ENCODE results near the gene ZNF580.

The ZNF580 gene

DNA sequence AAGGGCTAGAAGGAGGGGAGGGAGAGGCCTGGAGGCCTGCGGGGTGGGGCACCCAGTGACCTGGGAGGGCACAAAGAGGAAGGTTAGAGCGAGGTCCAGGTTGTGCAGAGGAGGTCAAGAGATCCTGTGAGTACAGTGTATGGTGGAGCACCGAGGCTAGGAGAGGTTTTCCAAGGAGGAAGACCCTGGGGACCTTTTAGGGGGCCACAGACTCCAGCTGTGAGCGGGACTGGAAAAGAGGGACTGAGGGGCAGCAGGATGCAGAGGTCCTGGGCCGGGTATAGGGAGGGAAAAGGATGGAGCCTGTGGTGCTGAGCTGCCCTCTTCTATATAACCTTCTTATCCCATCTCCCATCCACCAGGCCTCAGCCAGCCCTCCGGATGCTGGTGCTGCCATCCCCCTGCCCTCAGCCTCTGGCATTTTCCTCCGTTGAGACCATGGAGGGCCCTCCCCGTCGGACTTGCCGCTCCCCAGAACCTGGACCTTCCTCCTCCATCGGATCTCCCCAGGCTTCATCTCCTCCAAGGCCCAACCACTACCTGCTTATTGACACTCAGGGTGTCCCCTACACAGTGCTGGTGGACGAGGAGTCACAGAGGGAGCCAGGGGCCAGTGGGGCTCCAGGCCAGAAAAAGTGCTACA lies 3.5 kb downstream of the ZNF580 start:
- Mint-ChIP-seq H3K27me3 (peaks cover 2% of the 10 kb centered on the region), H3K9me3 (no peaks in the 10 kb centered on the region), H3K4me1 (peaks cover 65% of the 10 kb centered on the region), H3K36me3 (ENCODE audit: low read depth) (peaks cover 45% of the 10 kb centered on the region), H3K4me3 (peak overlapping the region; percentile 94), H3K27ac (peak overlapping the region; percentile 99)
- ATAC-seq (no peak), DNase-seq (no peak)

DNA sequence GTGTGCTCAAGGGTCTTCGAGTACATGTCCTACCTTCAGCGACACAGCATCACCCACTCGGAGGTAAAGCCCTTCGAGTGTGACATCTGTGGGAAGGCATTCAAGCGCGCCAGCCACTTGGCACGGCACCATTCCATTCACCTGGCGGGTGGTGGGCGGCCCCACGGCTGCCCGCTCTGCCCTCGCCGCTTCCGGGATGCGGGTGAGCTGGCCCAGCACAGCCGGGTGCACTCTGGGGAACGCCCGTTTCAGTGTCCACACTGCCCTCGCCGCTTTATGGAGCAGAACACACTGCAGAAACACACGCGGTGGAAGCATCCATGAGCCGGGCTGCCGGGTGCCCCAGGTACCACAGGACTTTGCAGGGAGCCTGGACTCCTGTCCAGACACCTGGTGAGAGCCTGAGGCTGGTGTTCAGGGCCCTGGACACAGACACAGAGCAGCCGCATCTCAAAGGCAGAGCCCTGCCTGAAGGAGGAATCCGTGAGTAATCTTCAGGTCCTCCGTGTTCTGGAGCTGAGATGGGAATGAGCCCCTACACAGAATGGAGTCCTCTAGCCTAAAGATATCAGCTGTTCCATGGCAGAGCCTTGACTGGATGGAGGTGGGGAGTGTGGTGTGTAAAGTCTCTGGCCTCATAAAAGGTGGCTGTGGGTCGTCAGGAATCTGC lies 4.2 kb downstream of the ZNF580 start:
- H3K36me3 Mint-ChIP-seq (ENCODE audit: low read depth) = peaks cover 41% of the 10 kb centered on the region

DNA sequence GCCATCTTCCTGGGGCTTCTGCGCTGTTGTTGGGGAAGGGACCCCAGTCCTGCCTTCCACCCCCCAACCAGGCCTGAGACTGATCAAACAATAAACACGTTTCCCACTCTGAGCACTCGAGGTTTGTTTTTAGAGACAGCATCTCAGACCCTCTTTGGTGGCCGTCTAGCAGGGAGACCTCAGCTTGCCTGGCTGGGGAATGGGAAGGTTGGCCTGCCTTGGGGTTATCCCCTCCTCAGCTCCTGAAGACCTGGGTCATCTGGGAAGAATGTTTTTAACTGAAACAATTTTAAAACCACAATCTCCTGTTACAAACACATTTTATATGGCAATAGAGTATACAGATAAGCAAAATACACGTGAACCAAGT lies 4.7 kb downstream of the ZNF580 start:
- H3K4me1 Mint-ChIP-seq = peaks cover 65% of the 10 kb centered on the region
- no peaks in the 10 kb centered on the region for H3K9me3 Mint-ChIP-seq
- DNase-seq = no peak
- peak overlapping the region; percentile 94 for H3K4me3 Mint-ChIP-seq
- H3K36me3 Mint-ChIP-seq (ENCODE audit: low read depth) = peaks cover 38% of the 10 kb centered on the region
- H3K27me3 Mint-ChIP-seq = peaks cover 2% of the 10 kb centered on the region
- peak overlapping the region; percentile 72 for H3K27ac Mint-ChIP-seq
- ATAC-seq = no peak

More for the DNA sequence above, 4.2 kb downstream of the ZNF580 start:
- Mint-ChIP-seq H3K4me1 (peaks cover 65% of the 10 kb centered on the region), H3K4me3 (peak overlapping the region; percentile 94), H3K27me3 (peaks cover 2% of the 10 kb centered on the region), H3K9me3 (no peaks in the 10 kb centered on the region), H3K27ac (peak overlapping the region; percentile 99)
- no peak for ATAC-seq
- DNase-seq = no peak

DNA sequence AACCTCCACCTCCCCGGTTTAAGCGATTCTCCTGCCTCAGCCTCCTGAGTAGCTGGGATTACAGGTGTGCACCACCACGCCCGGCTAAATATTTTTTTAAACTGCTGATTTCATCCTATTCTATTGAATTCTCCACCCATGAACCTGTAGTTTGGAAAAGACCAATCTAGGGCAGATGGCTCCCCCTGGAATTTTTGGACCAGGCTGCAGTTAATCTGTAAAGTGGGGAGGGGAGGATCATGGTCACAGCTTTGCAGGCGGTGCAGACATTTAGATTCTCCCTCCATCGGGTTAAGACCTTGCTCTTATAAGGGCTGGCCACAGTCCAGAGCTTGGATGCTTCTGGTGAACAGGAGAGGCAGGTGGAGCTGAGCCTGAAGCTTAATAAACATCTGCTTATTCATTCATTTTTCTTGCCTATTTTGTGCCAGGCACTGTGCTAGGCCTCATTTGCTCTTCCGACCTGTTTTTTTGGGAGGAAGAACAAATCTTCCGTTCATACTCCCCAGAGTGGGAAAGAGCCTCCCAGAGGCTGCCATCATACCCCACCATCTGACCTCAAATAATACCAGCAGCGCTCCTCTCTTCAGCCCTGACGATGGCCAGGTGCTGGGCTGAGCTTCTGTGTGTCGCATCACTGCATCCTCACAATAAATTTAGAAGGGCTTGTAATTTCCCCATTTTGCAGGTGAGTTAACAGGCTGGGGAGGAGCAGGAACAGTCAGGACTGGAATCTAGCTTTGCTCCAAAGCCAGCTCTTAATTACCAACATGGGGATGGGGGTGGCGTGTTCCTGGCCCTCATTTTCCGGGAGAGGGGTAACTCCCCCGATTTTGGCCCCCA lies 6.3 kb downstream of the ZNF580 start:
- H3K36me3 Mint-ChIP-seq (ENCODE audit: low read depth) = peaks cover 33% of the 10 kb centered on the region
- H3K4me1 Mint-ChIP-seq = peaks cover 65% of the 10 kb centered on the region
- ATAC-seq = no peak
- peak overlapping the region; percentile 81 for H3K4me3 Mint-ChIP-seq
- peak overlapping the region; percentile 71 for H3K27ac Mint-ChIP-seq
- no peak for DNase-seq
- H3K27me3 Mint-ChIP-seq = peaks cover 2% of the 10 kb centered on the region
- H3K9me3 Mint-ChIP-seq = no peaks in the 10 kb centered on the region

DNA sequence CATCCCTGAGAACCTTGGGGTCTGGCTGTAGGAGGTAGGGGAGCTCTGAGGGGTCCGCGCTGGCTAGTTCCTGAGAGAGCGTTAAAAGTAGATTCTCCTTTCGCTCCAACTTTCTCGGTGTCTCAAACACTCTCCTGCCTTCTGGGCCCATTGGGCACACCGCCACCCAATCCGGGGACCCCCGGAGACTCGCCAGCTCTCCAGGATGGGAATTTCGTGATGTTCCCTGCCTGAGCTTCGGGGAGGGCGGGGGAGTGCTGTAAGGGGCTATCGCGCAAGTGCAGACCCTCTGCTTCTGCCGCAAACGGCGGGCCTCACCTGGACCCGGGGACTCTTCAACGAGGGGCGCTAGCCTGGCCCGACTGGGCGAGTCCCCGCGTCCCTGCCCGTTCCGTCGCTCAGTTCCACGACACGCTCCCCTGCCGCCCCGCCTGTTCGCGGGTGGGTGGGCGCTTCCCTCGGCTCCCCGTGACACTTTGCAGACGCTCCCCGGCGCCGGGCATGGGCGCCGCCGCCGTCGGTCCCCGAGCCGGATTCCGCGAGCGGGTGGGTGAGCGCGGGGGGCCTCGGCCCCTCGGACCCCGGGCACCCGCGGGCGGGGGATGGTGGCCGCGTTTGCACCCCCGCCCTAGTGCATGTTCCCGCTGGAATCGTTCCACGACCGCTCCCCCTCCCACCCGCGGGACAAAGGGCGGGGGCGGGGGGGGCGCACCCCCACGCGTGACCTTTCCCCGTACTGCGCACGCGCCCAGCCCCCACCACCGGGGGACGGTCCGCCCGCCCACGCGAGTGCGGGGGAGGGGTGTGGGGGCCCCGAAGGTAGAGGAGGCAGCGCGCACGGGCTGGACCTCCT lies 7.2 kb downstream of the ZNF580 start, which contains the start of gene CCDC106:
Gene CCDC106, plus strand, starts transcription at position 481 of the 853 bp plus-strand sequence. CDS start 835 bp downstream, outside the sequence.
- peak; percentile 54 for DNase-seq
- H3K4me1 Mint-ChIP-seq = peaks cover 64% of the 10 kb centered on the region

DNA sequence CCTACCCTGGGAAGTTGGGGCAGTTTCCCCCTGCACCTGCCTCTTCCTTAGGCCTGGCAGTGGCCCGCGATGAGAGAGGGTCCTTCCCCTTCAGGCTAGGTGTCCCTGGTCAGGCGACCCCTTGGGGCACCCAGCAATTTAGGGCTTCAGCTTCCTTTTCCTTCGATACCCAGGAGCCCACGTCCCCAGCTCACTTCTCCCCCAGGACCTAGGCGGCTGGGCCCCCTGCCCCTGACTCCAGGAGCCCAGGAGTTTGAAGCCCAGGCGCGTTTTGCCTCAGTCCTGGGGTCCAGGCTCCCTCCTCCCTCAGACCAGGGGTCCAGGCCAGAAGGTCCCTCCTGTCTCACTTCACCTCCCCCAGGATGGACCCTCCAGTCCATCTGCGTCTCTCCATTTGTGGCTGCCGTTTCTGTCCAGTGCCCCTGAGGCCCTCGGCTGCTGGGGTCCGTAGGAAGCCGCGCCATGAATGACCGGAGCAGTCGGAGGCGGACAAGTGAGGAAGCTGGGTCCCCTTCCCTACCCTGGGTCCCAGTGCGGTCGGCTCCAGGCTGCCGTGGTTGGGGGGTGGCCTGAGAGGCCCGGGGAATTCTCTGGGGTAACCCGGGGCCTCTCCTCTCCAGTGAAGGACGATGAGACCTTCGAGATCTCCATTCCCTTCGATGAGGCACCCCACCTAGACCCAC lies 7.9 kb downstream of the ZNF580 start:
- H3K36me3 Mint-ChIP-seq (ENCODE audit: low read depth) = peaks cover 29% of the 10 kb centered on the region

More for the DNA sequence above, 7.2 kb downstream of the ZNF580 start, which contains the start of gene CCDC106:
- Mint-ChIP-seq H3K36me3 (ENCODE audit: low read depth) (peaks cover 33% of the 10 kb centered on the region), H3K4me3 (peak within 1 kb of the TSS; percentile 81), H3K9me3 (no peaks in the 10 kb centered on the region), H3K27me3 (peaks cover 2% of the 10 kb centered on the region), H3K27ac (peak within 1 kb of the TSS; percentile 77)
- ATAC-seq = peak; percentile 1

DNA sequence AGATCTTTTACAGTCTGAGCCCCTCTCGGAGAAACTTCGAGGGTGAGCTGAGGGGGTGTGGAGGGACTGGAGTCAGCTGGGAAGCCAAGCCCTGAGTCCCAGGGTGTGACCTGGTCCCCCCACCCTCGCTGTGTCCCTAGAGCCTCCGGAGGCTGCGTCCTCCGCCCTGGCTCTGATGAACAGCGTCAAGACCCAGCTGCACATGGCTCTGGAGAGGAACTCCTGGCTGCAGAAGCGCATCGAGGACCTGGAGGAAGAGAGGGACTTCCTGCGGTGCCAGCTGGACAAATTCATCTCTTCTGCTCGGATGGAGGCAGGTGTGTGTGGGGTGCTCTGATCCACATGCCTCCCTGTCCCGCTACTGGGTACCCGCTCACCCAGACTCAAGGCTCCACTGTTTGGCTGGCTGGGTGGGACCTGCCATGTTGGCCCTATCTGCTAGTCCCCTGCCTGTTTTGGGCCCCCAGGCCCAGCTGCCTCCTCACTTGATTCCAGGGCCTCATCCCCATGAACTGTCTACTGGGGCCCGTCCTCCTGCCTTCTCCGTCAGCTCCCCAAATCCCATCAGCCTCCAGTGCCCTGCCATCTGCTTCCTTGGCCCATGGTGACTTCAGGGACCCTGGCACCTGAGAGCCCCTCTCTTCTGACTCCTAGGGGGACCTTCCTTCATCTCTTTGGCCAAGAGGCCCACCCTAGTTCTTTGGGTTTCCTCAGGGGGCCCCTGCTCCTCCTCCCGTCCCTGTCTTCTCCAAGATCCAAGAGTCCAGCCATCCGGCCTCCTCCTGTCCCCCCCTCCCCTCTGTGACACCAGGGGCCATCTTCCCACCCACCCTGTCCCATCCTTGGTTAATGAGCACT lies 8.7 kb downstream of the ZNF580 start:
- H3K27ac Mint-ChIP-seq = peak overlapping the region; percentile 76
- no peak for ATAC-seq
- H3K4me1 Mint-ChIP-seq = peaks cover 63% of the 10 kb centered on the region
- H3K4me3 Mint-ChIP-seq = peak overlapping the region; percentile 77
- no peaks in the 10 kb centered on the region for H3K9me3 Mint-ChIP-seq
- no peak for DNase-seq
- peaks cover 6% of the 10 kb centered on the region for H3K27me3 Mint-ChIP-seq
- peaks cover 28% of the 10 kb centered on the region for H3K36me3 Mint-ChIP-seq (ENCODE audit: low read depth)

More for the DNA sequence above, 7.9 kb downstream of the ZNF580 start:
- ATAC-seq = no peak
- Mint-ChIP-seq H3K27ac (peak overlapping the region; percentile 77), H3K27me3 (peaks cover 1% of the 10 kb centered on the region), H3K4me3 (peak overlapping the region; percentile 77), H3K4me1 (peaks cover 61% of the 10 kb centered on the region), H3K9me3 (no peaks in the 10 kb centered on the region)
- DNase-seq = no peak

DNA sequence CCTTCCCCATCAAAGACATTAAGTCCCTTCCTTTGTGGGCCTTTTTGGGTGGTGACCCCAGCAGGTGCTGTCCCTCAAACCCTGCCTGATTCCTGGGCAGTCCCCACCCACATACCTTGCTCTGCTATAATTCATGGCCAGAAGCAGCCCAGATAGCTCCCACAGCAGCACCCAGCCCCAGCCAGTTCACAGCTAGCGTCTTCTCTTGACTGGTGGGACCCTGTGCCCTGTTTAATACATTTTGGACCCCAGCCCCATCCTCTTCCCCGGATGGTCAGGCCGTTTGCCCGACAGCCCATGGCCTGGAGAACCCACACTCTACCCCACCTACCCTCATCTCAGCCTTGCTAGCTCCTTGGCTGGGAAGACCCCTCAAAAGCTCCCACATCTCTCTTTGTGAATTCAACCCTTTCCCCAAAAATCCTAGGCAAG lies 9.3 kb downstream of the ZNF580 start:
- ATAC-seq = no peak
- Mint-ChIP-seq H3K4me3 (peak overlapping the region; percentile 36), H3K27me3 (peaks cover 6% of the 10 kb centered on the region), H3K9me3 (no peaks in the 10 kb centered on the region), H3K4me1 (peaks cover 59% of the 10 kb centered on the region), H3K27ac (peak overlapping the region; percentile 76), H3K36me3 (ENCODE audit: low read depth) (peaks cover 26% of the 10 kb centered on the region)
- peak; percentile 53 for DNase-seq

DNA sequence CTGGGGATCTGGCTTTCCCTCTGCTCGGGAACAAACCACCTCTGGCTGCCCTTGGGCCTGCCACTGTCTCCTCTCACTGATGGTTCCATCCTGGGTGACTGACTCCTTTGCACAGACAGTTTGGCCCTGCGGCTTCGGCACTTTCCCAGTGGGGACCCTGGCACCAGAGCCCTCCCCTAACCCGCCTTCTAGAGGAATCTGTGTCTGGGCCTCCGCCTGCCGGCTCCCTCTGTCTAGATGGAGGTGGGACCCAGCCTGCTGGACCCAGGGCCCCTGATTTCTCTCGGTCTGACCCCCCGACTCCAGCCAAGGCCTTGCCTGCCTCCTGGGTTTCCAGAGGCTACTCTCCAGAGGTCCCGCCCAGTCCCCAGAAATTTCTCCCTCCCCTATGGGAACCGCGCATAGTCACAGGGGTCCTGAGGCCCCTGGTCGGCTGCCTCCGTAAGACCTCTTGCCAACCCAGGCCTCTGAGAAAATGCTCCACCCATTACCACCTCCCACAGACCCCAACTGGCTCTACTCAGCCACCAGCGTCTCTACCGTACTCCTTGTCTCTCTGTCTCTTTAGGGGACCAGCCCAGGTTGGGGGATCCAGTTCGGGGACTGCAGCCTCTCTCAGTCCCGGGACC lies 9.9 kb downstream of the ZNF580 start:
- H3K4me1 Mint-ChIP-seq = peaks cover 55% of the 10 kb centered on the region
- DNase-seq (no peak), ATAC-seq (no peak)
- H3K27ac Mint-ChIP-seq = peak overlapping the region; percentile 76
- H3K36me3 Mint-ChIP-seq (ENCODE audit: low read depth) = peaks cover 24% of the 10 kb centered on the region
- H3K4me3 Mint-ChIP-seq = peak overlapping the region; percentile 36
- peaks cover 8% of the 10 kb centered on the region for H3K27me3 Mint-ChIP-seq
- H3K9me3 Mint-ChIP-seq = no peaks in the 10 kb centered on the region

DNA sequence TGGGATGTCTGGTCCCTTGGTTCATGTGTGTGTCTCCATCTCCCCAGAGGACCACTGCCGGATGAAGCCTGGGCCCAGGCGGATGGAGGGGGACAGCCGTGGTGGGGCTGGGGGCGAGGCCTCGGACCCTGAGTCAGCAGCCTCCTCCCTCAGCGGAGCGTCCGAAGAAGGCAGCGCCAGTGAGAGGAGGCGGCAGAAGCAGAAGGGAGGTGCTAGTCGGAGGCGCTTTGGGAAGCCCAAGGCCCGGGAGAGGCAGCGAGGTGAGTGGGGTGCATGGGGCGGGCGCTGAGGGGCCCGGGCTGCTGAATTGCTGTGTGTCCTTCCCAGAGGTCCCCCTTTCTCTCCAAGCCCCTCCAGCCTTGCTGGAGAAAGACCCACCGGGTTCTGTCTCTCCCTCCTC lies 10.4 kb downstream of the ZNF580 start:
- Mint-ChIP-seq H3K9me3 (no peaks in the 10 kb centered on the region), H3K27me3 (peaks cover 8% of the 10 kb centered on the region), H3K27ac (peak overlapping the region; percentile 55), H3K4me3 (no peak overlapping the region), H3K36me3 (ENCODE audit: low read depth) (peaks cover 28% of the 10 kb centered on the region), H3K4me1 (peaks cover 58% of the 10 kb centered on the region)
- no peak for ATAC-seq
- no peak for DNase-seq

DNA sequence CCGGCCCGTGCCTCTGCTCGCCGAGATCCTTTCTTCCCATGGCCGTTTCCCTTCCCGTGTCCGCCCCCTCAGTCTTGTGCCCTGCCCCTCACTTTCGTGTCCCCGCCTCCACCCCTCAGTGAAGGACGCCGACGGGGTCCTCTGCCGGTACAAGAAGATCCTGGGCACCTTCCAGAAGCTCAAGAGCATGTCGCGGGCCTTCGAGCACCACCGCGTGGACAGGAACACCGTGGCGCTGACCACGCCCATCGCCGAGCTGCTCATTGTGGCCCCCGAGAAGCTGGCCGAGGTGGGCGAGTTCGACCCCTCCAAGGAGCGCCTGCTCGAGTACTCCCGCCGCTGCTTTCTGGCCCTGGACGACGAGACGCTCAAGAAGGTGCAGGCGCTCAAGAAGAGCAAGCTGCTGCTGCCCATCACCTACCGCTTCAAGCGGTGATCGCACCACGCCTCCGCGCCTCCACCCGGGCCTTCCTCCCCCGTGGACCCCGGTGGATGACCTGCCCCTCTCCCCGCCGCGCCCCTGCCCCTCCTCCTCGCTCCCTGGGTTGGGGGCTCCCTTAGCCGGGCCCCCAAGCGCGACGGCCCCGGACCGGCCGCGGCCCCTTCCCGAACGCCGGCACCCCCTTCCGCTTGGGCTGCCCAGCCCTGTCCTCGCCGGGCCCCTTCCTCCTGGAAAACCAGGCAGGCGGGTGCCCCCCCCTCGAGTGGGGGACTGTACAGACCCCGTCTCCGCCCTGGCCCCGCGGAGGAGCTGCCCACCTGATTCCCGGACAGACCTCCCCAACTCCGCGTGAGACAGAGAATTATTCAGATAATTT lies 11.7 kb downstream of the ZNF580 start:
- DNase-seq (no peak), ATAC-seq (no peak)
- Mint-ChIP-seq H3K36me3 (ENCODE audit: low read depth) (peaks cover 32% of the 10 kb centered on the region), H3K27me3 (peaks cover 8% of the 10 kb centered on the region), H3K4me1 (peaks cover 60% of the 10 kb centered on the region), H3K4me3 (peak overlapping the region; percentile 99), H3K9me3 (no peaks in the 10 kb centered on the region), H3K27ac (no peak overlapping the region)

Measured in activated naive CD8-positive, alpha-beta T cell treated with anti-CD3 and anti-CD28 coated beads, Interleukin-2, amount 50 U/mL, for 24 hours (primary cell).